ENCODE measurements around the gene TTC34. TPM values are rescaled to one million over a fixed set of nuclear protein-coding genes. Genes with fewer than 3 reads are reported as not detected.

Gene TTC34
- total RNA-seq, 2 experiments from 2014 or later = 0.97 to 1.0 TPM

DNA sequence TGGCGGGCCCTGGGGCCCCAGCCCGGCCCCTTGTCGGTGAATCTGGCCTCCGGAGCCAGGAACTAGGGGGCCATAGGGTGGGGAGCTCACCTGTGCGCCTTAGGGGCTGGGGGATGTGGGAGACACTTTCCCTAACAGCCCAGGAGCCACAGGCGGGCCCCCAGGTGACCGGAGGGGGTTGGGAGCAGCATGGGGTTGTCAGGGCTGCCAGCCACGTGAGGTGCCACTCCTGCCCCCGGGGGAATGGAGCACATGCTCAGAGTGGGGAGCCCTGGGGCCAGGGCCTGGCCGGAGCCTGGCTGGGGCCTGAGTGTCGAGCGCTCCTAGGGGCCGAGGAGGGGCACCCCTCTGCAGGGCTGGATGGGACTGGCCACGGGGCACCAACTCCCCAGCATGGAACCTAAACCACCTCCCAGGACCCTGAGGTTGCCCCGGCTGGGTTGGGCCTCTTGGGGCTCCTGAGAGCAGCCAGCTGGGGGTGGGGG is 195.1 kb downstream of the TTC34 start:
- Mint-ChIP-seq H3K9me3 (no peaks in the 10 kb centered on the region), H3K36me3 (no peaks in the 10 kb centered on the region), H3K27me3 (no peaks in the 10 kb centered on the region), H3K4me1 (ENCODE audit: low read depth) (no peaks in the 10 kb centered on the region), H3K4me3 (no peak overlapping the region), H3K27ac (no peak overlapping the region)
- intact Hi-C loops (cut with micrococcal nuclease) = no loop called here
- no peak for DNase-seq
- ChIA-PET POLR2A (no interaction called here), CTCF (no interaction called here)

DNA sequence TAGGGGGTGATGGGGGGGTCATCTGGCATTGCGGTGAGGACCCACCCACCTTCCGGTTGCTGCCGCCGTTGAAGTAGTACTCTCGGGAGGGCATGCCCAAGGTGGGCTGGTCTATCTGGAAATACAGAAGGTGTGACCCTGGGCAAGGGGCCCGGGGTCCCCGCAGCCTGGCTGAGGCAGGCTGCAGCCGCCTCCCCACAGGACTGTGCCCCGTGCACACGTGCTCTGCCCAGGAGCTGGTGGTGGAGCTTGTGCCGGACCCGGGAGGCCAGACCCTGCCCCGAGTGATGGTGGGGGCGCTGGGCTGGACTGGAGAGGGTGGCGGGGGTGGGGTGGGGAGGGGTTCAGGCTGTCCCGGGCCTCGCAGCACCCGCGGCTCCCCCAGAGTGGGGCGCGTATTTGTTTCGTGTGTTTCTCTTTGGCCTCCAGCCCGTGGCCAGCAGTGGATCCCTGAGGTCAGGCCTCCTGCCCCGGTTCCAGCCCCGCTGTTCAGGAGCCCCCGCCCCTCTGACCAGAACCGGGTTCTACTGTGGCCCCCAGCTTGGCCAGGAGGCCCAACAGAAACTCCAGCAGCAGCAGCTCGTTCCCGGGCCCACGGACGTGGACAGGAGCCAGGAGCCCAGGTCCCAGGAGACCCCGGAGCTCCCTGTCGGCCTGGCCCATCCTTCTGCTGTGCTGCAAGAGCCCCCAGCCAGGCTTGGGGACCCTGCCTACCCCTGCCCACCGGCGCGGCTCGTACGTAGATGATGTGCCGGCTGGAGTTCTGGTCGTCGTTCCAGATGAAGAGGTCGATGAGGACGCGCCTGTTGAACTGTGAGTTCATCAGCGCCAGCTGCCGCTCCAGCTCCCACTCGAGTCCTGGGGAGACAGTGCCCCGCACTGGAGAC is 195.7 kb downstream of the TTC34 start:
- DNase-seq = no peak
- intact Hi-C loops (cut with micrococcal nuclease) = no loop called here
- Mint-ChIP-seq H3K9me3 (no peaks in the 10 kb centered on the region), H3K4me1 (ENCODE audit: low read depth) (no peaks in the 10 kb centered on the region), H3K27ac (no peak overlapping the region), H3K4me3 (no peak overlapping the region), H3K27me3 (no peaks in the 10 kb centered on the region), H3K36me3 (no peaks in the 10 kb centered on the region)
- ChIA-PET CTCF (no interaction called here), POLR2A (no interaction called here)

- intact Hi-C loops (cut with micrococcal nuclease) = no loop called here
- POLR2A ChIA-PET = no interaction called here
- no peak for DNase-seq
- Mint-ChIP-seq H3K27ac (no peak overlapping the region), H3K4me1 (ENCODE audit: low read depth) (no peaks in the 10 kb centered on the region), H3K4me3 (no peak overlapping the region), H3K27me3 (no peaks in the 10 kb centered on the region), H3K9me3 (no peaks in the 10 kb centered on the region), H3K36me3 (no peaks in the 10 kb centered on the region)
- CTCF ChIA-PET = no interaction called here
Observed at GRCh38 chr1:2604844-2605508, 196.5 kb downstream of the TTC34 start.

DNA sequence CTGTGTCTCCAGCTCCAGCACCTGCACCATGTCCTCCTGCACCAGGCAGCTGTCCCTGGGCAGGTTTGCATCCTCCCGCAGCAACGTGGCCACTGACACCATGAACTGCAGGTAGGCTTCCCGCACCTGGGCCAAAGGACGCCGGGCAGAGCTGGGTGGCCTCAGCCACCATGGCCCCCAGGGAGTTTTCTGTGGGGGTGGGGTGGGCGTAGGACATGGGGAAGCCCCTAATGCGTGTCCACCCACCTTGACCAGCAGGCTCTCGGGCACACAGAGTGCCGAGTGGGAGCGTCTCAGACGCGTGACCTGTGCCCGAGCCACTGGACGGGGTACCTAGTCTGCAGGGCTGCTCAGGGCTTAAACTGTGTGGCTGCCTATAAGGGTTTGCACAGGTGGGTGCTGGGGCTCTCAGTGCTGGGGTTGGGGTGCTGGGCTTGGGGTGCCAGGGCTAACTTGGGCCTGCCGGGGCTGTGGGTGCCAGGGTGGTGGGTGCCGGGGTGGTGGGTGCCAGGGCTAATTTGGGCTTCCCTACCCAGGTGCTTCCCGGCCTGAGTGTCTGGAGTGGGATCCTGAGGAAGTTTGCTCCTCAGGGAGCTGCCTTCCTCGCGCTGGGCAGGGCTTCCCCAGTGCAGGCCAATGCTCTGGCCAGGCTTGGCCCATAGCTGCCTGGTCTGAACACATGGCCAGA is 197.2 kb downstream of the TTC34 start:
- Mint-ChIP-seq H3K27me3 (no peaks in the 10 kb centered on the region), H3K4me3 (no peak overlapping the region), H3K9me3 (no peaks in the 10 kb centered on the region), H3K36me3 (no peaks in the 10 kb centered on the region), H3K4me1 (ENCODE audit: low read depth) (no peaks in the 10 kb centered on the region), H3K27ac (no peak overlapping the region)
- intact Hi-C loops (cut with micrococcal nuclease) = no loop called here
- ChIA-PET POLR2A (no interaction called here), CTCF (no interaction called here)
- no peak for DNase-seq

GRCh38 chr1:2603521-2604155 is 197.9 kb downstream of the TTC34 start:
- no peak for DNase-seq
- Mint-ChIP-seq H3K4me3 (no peak overlapping the region), H3K9me3 (peaks cover 2% of the 10 kb centered on the region), H3K36me3 (no peaks in the 10 kb centered on the region), H3K27ac (no peak overlapping the region), H3K4me1 (ENCODE audit: low read depth) (no peaks in the 10 kb centered on the region), H3K27me3 (no peaks in the 10 kb centered on the region)
- intact Hi-C loops (cut with micrococcal nuclease) = no loop called here
- CTCF ChIA-PET = no interaction called here
- POLR2A ChIA-PET = no interaction called here

GRCh38 chr1:2602866-2603520 is 198.5 kb downstream of the TTC34 start:
- Mint-ChIP-seq H3K4me3 (no peak overlapping the region), H3K36me3 (no peaks in the 10 kb centered on the region), H3K9me3 (peaks cover 5% of the 10 kb centered on the region), H3K27ac (no peak overlapping the region), H3K27me3 (no peaks in the 10 kb centered on the region), H3K4me1 (ENCODE audit: low read depth) (no peaks in the 10 kb centered on the region)
- intact Hi-C loops (cut with micrococcal nuclease) = no loop called here
- no peak for DNase-seq
- CTCF ChIA-PET = no interaction called here
- POLR2A ChIA-PET = no interaction called here

GRCh38 chr1:2602311-2602835 is 199.1 kb downstream of the TTC34 start:
- no peak for DNase-seq
- intact Hi-C loops (cut with micrococcal nuclease) = no loop called here
- Mint-ChIP-seq H3K36me3 (no peaks in the 10 kb centered on the region), H3K27me3 (no peaks in the 10 kb centered on the region), H3K27ac (no peak overlapping the region), H3K4me3 (no peak overlapping the region), H3K4me1 (ENCODE audit: low read depth) (no peaks in the 10 kb centered on the region), H3K9me3 (peaks cover 5% of the 10 kb centered on the region)
- ChIA-PET POLR2A (no interaction called here), CTCF (no interaction called here)

- no peaks in the 10 kb centered on the region for H3K36me3 Mint-ChIP-seq
- POLR2A ChIA-PET = no interaction called here
- intact Hi-C loops (cut with micrococcal nuclease) = no loop called here
- no peak overlapping the region for H3K27ac Mint-ChIP-seq
- H3K27me3 Mint-ChIP-seq = no peaks in the 10 kb centered on the region
- CTCF ChIA-PET = no interaction called here
- DNase-seq = no peak
- peaks cover 5% of the 10 kb centered on the region for H3K9me3 Mint-ChIP-seq
- no peak overlapping the region for H3K4me3 Mint-ChIP-seq
- H3K4me1 Mint-ChIP-seq (ENCODE audit: low read depth) = no peaks in the 10 kb centered on the region
Observed at GRCh38 chr1:2601721-2602303, 199.7 kb downstream of the TTC34 start.

DNA sequence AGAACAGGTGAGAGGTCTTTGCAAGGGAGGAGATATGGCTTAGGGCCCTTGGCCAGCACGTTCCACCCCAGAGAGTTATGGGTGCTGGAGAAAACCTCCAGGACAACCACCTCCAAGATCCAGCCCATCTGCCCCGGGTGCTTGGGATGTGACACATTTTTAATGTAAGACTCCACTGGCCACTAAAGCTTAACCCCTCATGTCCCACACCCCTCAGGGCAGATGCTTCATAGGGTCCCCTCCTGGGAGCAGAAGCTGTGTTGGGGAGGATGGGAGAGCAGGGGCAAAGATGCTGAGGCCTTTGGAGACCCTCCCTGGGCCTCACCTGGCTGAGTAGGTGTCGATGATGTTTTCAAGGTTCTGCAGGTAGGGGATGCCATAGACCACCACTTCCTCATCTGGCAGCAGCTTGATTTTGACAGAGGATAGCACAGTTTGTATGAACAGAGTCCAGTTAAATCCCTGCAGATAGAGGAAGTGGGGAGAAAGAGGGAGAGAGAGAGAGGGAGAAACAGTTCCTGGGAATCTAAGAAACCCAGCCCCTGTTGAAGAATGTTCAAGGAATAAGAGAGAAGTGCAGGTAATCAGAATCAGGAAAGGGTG is 203.1 kb downstream of the TTC34 start:
- ChIA-PET POLR2A (no interaction called here), CTCF (no interaction called here)
- H3K4me3 Mint-ChIP-seq = no peak overlapping the region
- no peaks in the 10 kb centered on the region for H3K36me3 Mint-ChIP-seq
- H3K9me3 Mint-ChIP-seq = peaks cover 5% of the 10 kb centered on the region
- H3K27me3 Mint-ChIP-seq = no peaks in the 10 kb centered on the region
- no peak overlapping the region for H3K27ac Mint-ChIP-seq
- no peak for DNase-seq
- intact Hi-C loops (cut with micrococcal nuclease) = no loop called here
- H3K4me1 Mint-ChIP-seq (ENCODE audit: low read depth) = no peaks in the 10 kb centered on the region

GRCh38 chr1:2597441-2598328 is 203.8 kb downstream of the TTC34 start:
- DNase-seq = no peak
- POLR2A ChIA-PET = no interaction called here
- no peaks in the 10 kb centered on the region for H3K36me3 Mint-ChIP-seq
- peaks cover 5% of the 10 kb centered on the region for H3K9me3 Mint-ChIP-seq
- H3K27ac Mint-ChIP-seq = no peak overlapping the region
- CTCF ChIA-PET = no interaction called here
- H3K4me1 Mint-ChIP-seq (ENCODE audit: low read depth) = no peaks in the 10 kb centered on the region
- no peaks in the 10 kb centered on the region for H3K27me3 Mint-ChIP-seq
- intact Hi-C loops (cut with micrococcal nuclease) = no loop called here
- no peak overlapping the region for H3K4me3 Mint-ChIP-seq

Data from activated CD4-positive, alpha-beta memory T cell treated with anti-CD3 and anti-CD28 coated beads for 36 hours (primary cell).